Measurements from ENCODE around the gene NCAPH2.

The NCAPH2 gene

GRCh38 chr22:50469377-50470305 is 38.4 kb upstream of the NCAPH2 start:
- no peak for DNase-seq (ENCODE audit: insufficient read length, low spot score)
- FAIRE-seq = no peak
- TF ChIP-seq, protein P1, sequence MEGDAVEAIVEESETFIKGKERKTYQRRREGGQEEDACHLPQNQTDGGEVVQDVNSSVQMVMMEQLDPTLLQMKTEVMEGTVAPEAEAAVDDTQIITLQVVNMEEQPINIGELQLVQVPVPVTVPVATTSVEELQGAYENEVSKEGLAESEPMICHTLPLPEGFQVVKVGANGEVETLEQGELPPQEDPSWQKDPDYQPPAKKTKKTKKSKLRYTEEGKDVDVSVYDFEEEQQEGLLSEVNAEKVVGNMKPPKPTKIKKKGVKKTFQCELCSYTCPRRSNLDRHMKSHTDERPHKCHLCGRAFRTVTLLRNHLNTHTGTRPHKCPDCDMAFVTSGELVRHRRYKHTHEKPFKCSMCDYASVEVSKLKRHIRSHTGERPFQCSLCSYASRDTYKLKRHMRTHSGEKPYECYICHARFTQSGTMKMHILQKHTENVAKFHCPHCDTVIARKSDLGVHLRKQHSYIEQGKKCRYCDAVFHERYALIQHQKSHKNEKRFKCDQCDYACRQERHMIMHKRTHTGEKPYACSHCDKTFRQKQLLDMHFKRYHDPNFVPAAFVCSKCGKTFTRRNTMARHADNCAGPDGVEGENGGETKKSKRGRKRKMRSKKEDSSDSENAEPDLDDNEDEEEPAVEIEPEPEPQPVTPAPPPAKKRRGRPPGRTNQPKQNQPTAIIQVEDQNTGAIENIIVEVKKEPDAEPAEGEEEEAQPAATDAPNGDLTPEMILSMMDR (IDR thresholded peaks at IDR 0.05; ENCODE audit: insufficient read depth, missing control alignments) = no peak

DNA sequence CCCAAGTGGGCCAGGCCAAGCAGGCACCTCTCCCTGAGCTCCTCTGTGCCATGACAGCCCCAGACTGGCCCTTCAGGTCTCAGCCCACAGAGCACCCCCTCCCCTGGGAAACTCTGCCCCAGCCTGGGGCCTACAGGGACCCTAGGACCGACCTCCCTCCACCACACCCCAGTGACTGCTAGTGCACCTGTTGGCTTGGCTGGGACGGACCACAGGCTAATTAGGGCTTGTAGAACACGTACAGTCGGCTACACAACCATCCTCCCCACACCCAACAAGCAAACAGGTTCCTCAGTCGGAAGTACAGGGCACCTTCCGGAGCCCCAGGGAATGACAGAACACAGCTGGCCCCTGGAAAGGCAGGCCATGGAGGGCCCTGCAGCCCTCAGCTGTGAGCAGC is 37.5 kb upstream of the NCAPH2 start:
- FAIRE-seq = no peak
- TF ChIP-seq, protein P1 (IDR thresholded peaks at IDR 0.05; ENCODE audit: insufficient read depth, missing control alignments) = no peak
- no peak for DNase-seq (ENCODE audit: insufficient read length, low spot score)

GRCh38 chr22:50471197-50471847 is 36.7 kb upstream of the NCAPH2 start:
- no peak for DNase-seq (ENCODE audit: insufficient read length, low spot score)
- no peak for FAIRE-seq
- TF ChIP-seq, protein P1 (IDR thresholded peaks at IDR 0.05; ENCODE audit: insufficient read depth, missing control alignments) = no peak

DNA sequence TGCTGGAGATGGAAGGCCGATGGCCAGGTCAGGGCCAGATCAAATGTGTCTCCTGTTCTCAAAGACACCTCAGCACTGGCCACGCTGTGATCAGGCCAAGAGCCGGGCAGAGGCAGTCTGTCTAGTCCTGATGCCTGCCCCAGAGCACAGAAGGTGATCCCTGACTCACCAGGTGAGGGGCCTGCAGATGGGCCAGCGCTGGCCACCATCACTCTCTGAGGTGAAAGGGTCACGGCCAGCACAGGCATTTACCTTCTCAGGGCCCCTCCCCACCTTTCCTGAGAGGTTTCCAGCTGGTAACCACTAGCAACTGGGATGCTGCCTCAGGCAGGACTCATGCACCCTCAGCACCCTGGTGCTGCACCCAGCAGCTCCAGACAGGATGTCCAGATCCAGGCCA is 36.1 kb upstream of the NCAPH2 start:
- DNase-seq (ENCODE audit: insufficient read length, low spot score) (no peak), FAIRE-seq (no peak)
- TF ChIP-seq, protein P1 (IDR thresholded peaks at IDR 0.05; ENCODE audit: insufficient read depth, missing control alignments) = no peak

- TF ChIP-seq, protein P1 (IDR thresholded peaks at IDR 0.05; ENCODE audit: insufficient read depth, missing control alignments) = peak; percentile 35
- FAIRE-seq (no peak), DNase-seq (ENCODE audit: insufficient read length, low spot score) (no peak)
Observed at GRCh38 chr22:50473088-50473487, 34.9 kb upstream of the NCAPH2 start.

DNA sequence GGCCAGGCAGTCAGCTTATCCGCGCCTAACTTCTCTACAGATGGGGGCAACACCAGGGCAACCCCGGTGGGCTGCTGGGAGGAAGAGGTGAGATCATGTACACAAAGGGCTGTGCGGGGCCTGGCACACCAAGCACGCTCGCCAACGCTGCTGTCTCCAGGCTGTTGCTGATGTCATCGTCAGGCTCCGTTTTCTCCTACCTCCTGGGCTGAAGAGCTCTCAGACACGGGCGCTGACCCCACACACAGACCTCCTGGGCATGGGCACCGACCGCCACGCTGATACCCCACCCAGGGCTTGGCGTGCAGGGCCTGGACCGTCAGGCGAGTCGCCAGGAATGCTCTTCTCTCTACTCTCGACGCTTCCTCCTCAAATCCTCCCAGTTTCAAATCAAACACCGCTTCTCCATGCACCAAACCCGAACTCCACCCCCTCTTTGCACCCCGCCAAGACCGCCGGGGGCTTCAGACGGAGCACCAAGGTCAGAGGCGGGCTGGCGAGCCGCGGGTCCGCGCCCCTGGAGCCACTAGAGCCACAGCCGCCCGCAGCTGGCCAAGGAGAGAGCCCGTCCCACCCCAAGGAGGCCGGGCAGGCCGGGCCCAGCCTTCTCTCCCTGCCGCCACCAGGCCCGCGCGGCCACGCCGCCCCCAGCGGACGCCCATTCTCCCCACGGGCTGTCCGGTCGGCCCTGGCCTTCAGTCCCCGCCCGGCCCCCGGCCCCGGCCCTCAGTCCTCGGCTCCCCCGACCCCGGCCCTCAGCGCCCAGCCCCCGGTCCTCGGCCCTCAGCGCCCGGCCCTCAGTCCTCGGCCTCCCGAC is 34.0 kb upstream of the NCAPH2 start:
- no peak for FAIRE-seq
- no peak for DNase-seq (ENCODE audit: insufficient read length, low spot score)
- TF ChIP-seq, protein P1 (IDR thresholded peaks at IDR 0.05; ENCODE audit: insufficient read depth, missing control alignments) = no peak
